HG02981 (cell line): Measurements from ENCODE around the gene RUNX3.
"Not testable (repeated sequence)": the region's sequence is repeated elsewhere in the genome, so short reads cannot be mapped to it uniquely, and the experiment has no call there.

Experiments
- ATAC-seq: cut with Tn5 transposase; IDR thresholded peaks from one replicate; pipeline ENCODE4 v1.9.1; 2021; ENCODE audit warnings: mild to moderate bottlenecking, moderate library complexity; ENCODE audit not compliant: unreplicated experiment

The RUNX3 gene

GRCh38 chr1:24930260-24931145, at the start of gene RUNX3:
Gene RUNX3, minus strand, starts transcription at chr1:24930276. Its CDS starts 408 bp downstream, at chr1:24929868.
- peak; percentile 65 for ATAC-seq

DNA sequence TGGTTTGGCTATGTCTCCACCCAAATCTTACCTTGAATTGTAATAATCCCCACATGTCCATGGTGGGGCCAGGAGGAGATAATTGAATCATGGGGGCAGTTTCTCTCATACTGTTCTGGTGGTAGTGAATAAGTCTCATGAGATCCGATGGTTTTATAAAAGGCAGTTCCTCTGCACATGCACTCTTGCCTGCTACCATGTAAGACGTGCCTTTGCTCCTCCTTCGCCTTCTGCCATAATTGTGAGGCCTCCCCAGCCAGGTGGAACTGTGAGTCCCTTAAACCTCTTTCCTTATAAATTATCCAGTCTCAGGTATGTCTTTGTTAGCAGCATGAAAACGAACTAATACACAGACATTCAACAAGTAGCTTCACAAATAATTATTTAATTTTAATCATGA, 49.2 kb upstream of the RUNX3 start:
- ATAC-seq, result not testable (repeated sequence)

DNA sequence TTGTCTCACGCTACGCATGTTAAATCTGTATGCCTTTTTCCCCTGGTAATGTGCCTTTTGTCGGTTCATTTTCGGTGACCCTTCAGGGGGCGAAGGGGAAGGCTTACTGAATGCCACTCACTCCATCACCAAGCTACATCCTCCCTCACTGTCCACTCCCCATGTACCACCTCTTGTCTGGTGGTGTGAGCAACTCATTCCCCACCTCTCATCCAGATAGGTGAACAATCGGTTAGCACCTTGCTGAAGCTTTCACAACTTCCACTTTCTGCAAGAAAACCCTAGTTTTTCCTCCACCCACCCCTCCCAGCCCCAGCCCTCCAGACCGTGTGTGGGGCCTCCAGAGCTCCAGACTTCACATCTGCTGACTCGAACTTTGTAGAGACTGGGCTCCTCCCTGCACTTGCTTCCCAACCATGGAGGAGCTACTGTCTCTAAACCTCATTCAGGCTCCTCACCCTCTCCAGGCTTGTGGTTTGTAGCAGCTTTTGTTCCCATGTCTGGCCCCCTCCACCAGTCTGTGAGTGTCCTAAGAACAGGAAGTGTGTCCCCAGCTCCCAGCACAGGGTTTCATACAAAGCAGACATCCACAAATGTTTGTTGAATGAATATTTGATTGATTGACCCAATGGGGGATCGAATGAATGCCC, 48.4 kb upstream of the RUNX3 start:
- ATAC-seq, result no peak

GRCh38 chr1:24975391-24975790, 45.3 kb upstream of the RUNX3 start:
- no peak for ATAC-seq

DNA sequence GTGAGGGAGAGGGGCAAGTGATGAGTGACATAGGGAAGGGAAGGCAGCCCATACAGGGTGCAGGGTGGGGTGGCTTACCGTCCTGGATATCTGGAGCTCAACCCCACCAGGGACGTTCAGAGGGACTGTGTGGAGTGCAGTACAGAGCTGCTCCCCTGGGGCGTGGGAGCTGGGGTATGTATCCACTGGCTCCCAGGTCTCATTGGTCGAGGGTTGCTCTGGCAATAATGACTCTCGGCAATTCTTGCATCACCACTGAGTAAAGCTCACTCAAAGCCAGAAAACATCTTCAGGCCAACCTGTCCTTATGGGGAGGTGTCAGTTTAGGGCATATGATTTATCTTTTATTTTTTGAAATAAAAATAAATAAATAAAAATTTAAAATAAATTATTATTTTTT, 43.2 kb upstream of the RUNX3 start:
- no peak for ATAC-seq

DNA sequence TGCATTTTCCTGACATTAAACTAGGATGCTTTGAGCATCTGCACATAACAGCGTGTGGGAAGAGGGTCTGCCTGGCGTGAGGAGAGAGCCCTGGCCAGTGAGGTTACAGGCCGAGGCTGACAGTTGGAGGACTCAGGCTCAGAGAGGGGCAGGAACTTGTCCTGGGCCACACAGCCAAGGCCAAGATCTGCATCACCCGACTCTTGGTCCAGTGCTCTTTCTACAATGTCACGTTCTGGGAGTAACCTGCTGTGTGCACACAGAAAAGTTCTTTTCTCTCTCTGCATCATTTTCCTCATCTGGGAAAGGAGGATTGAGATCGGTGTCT, 42.8 kb upstream of the RUNX3 start:
- ATAC-seq, result no peak

DNA sequence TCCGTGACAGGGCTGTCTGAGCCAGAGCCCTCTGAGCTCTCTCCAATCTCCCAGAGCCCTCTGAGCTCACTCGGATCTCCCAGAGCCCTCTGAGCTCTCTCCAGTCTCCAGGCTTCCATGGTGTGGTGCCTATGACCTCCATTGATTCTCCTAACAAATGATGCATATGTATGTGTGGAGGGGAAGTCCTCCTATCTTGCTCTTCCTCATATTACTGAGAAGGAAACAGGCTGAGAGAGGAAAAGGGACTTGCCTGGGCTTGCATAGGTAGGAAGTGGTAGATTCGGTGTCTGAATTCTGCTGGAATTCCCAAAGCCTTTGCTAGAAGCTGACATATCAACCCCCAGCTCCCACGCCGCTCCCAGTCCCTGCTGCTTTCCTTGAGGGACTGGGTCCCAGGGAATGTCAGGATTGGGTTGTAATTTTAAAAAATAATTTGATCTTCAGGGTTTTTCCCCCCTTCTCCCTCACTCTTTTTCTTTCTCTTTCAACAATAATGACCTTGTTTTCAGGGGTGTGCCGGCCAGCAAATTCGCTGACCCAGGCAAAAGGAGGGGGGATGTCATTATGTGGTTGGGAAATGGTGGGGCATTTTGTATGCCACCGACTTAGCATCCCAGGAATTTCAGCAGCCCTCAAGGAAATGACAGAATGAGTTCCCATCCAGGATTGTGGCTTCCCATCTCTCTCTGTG, 42.3 kb upstream of the RUNX3 start:
- no peak for ATAC-seq

DNA sequence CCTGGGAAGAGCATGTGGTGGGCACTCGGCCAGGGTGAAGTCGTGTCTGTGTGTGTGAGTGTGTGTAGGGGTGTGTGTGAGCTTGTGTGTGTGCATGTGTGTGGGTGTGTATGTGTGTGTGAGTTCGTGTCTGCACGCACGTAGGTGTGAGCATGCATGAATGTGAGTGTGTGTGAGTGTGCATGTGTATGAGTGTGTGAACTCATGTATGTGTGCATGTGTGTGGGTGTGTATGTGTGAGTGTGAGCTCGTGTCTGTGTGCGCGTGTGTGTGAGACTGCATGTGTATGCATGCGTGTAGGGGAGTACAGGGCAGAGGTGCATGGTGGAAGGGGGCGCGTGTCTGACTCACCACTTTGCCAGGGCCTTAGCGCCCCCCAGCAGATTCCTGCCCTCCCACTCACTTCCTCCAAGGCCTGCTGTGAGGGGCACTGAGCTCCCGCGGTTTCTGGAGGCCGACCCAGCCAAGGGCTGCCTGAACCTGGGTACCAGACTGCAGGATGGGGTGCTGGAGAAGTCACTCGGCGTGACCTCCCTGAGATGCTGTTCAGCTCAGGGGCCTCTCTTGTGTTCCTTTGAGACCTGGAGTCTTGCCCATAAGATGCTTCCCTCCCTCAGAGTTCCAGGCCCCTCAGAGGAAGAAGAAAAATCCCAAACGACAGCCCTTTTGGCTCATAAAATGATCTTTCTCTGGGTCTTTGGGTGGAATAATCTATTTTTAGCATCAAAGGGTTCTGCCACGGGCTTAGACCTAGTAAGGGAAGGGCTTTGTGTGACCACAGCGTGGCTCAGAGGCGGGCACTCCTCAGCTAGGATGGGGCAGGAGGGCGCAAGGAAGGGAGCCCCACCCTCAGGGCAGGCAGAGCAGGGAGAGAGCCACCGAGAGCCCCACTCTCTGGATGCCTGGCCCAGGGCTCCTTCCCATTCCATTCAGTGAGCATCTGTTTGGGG, 41.1 kb upstream of the RUNX3 start:
- ATAC-seq, result no peak

GRCh38 chr1:24970399-24970753, 40.3 kb upstream of the RUNX3 start:
- no peak for ATAC-seq

- no peak for ATAC-seq
These were observed 39.7 kb upstream of the RUNX3 start for GRCh38 chr1:24969596-24970398.

GRCh38 chr1:24968941-24969585, 39.0 kb upstream of the RUNX3 start:
- no peak for ATAC-seq

- no peak for ATAC-seq
These were observed 37.9 kb upstream of the RUNX3 start for GRCh38 chr1:24967962-24968361.

DNA sequence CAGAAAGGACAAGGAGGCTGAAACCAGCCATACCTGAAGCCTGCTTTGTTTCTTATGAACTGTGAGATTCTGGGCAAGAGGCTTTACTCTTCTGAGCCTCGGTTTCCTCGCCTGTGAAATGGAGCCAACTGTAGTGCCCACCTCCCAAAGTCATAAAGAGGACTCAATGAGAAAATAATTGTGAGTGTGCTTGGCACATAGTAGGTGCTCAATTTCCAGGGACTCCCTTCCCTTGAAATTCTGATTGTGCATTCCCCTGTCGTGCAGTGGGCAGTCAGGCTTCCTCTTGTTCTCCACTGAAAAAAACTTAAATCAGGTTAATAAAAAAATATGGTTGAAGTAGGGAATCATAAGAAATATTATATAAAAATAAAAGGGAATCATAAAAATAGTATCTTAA, 37.5 kb upstream of the RUNX3 start:
- ATAC-seq, result no peak

DNA sequence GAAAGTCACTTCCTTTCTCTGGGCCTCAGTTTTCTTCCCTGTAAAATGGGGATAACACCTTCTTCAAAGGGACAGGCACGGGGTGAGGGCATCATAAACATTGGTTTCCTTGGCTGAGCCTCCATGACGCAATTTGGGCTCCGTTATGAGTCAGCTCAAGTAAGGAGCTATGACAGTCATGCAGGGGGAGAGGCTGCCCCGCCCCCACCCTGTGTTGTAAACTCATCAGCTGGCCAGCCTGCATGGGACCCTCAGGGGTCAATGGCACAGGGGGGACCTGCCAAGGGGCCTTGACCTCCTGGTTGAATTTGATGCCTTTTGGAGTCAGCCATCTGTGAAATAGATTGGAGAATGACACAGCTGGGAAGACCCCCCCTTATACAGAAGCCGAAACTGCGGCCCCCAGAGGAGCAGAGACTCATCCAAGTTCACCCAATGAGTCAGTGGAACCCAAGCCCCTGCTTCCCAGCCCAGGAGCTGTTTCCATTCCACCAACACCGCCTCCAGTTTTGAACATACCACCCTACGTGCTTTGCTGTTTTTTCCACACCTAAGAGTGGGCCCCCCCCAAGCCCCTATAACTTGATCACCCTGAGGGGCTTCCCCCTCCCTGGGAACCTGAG, 36.8 kb upstream of the RUNX3 start:
- no peak for ATAC-seq

GRCh38 chr1:24966121-24966723, 36.1 kb upstream of the RUNX3 start:
- no peak for ATAC-seq

GRCh38 chr1:24965571-24965930, 35.5 kb upstream of the RUNX3 start:
- ATAC-seq, result no peak

GRCh38 chr1:24964811-24965570, 34.9 kb upstream of the RUNX3 start:
- peak; percentile 78 for ATAC-seq
